22Rv1 (cell line): Measurements from ENCODE around the gene GALNTL6.
A peak's percentile ranks its signal among the peaks of the same experiment; 100 is the strongest.

Source experiments
- H3K27ac ChIP-seq: fragments of 450-650 bp; 2 replicates; pipeline ENCODE4 v1.5.1; 2017
- ZFX ChIP-seq: fragments of 450-650 bp; IDR thresholded peaks from 2 replicates; pipeline ENCODE4 v1.6.1; 2017; ENCODE audit warnings: antibody characterized with exemption, borderline replicate concordance
- TF ChIP-seq, protein P1 (sequence below): fragments of 450-650 bp; IDR thresholded peaks from 2 replicates; pipeline ENCODE4 v1.5.1; 2017; ENCODE audit warnings: mild to moderate bottlenecking

The GALNTL6 gene

GRCh38 chr4:172543249-172543648 lies 730.0 kb downstream of the GALNTL6 start:
- H3K27ac ChIP-seq = no peak overlapping the region
- TF ChIP-seq, protein P1, sequence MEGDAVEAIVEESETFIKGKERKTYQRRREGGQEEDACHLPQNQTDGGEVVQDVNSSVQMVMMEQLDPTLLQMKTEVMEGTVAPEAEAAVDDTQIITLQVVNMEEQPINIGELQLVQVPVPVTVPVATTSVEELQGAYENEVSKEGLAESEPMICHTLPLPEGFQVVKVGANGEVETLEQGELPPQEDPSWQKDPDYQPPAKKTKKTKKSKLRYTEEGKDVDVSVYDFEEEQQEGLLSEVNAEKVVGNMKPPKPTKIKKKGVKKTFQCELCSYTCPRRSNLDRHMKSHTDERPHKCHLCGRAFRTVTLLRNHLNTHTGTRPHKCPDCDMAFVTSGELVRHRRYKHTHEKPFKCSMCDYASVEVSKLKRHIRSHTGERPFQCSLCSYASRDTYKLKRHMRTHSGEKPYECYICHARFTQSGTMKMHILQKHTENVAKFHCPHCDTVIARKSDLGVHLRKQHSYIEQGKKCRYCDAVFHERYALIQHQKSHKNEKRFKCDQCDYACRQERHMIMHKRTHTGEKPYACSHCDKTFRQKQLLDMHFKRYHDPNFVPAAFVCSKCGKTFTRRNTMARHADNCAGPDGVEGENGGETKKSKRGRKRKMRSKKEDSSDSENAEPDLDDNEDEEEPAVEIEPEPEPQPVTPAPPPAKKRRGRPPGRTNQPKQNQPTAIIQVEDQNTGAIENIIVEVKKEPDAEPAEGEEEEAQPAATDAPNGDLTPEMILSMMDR = no peak
- no peak for TF ChIP-seq ZFX

GRCh38 chr4:172546782-172547181 lies 733.6 kb downstream of the GALNTL6 start:
- TF ChIP-seq, protein P1 = no peak
- no peak for TF ChIP-seq ZFX

GRCh38 chr4:172547724-172548123 lies 734.5 kb downstream of the GALNTL6 start:
- no peak overlapping the region for H3K27ac ChIP-seq
- TF ChIP-seq, protein P1 = no peak
- no peak for TF ChIP-seq ZFX

More at GRCh38 chr4:172546782-172547181, 733.6 kb downstream of the GALNTL6 start:
- H3K27ac ChIP-seq = no peak overlapping the region

DNA sequence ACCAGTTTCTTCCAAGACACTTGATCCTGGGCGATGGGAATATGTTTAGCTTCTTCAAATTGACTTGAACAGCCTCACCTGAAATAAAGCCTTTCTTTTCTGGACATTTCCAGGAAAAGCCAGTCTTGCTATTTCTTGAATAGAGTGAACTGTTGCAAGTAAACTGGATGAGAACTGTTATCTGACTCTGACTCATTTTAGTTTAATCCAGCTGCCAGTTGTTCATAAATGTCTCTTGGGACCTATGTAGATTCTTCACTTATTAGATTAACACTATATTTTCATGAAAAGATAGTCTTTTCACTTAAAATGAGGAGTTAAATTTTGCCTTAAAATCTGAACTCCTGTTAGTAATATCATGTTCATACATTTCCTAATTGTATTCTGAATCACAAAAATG lies 740.0 kb downstream of the GALNTL6 start:
- TF ChIP-seq, protein P1 = no peak
- TF ChIP-seq ZFX = no peak
- H3K27ac ChIP-seq = peak overlapping the region; percentile 60

- no peak for TF ChIP-seq ZFX
- TF ChIP-seq, protein P1 = no peak
- no peak overlapping the region for H3K27ac ChIP-seq
Measured at GRCh38 chr4:172554588-172554987, 741.4 kb downstream of the GALNTL6 start.

DNA sequence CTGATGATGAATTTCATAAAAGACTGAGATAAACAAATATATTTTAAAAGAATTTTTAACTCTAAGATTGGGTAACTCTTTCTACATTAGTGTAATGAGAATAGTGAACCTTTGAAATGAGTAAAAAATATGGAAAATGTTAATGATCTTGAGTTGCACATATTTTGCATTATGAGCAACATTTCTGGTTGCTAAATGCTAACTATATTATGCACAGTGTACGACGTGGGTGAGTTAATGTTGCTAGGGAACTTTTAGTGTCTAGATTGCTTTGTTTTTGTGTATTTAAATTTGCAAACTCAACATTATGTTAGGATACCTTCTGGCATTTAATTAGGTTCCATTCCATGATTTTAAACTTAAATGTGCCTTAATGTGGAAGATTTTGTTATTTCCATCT lies 742.5 kb downstream of the GALNTL6 start:
- H3K27ac ChIP-seq = no peak overlapping the region
- TF ChIP-seq, protein P1 = no peak
- TF ChIP-seq ZFX = no peak

DNA sequence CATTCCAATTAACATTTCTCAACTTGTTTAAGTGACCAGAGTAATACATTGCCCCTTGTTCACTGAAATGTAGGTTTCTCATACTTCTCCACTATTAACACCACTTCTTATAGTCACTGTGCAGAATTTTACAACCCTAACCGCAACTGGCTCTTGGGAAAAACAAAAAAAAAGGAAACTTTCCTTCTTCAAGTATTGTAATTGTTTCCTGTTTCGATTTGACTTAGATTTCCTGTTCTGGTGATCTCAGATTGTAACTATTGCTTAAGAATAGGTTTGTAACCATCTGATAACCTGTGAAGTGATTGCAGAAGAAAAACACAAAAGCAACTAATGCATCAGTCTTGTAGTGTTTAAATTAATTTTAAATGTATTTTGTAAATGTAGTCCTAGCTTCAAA lies 760.7 kb downstream of the GALNTL6 start:
- no peak for TF ChIP-seq ZFX
- TF ChIP-seq, protein P1 = no peak
- no peak overlapping the region for H3K27ac ChIP-seq
